HG03565 (cell line): ENCODE results near the gene INO80C.
"Not testable (repeated sequence)": the region's sequence is repeated elsewhere in the genome, so short reads cannot be mapped to it uniquely, and the experiment has no call there.

Experiments used
- ATAC-seq: cut with Tn5 transposase; IDR thresholded peaks from one replicate; pipeline ENCODE4 v1.9.1; 2021; ENCODE audit warnings: mild to moderate bottlenecking, moderate library complexity; ENCODE audit not compliant: unreplicated experiment

Gene INO80C

DNA sequence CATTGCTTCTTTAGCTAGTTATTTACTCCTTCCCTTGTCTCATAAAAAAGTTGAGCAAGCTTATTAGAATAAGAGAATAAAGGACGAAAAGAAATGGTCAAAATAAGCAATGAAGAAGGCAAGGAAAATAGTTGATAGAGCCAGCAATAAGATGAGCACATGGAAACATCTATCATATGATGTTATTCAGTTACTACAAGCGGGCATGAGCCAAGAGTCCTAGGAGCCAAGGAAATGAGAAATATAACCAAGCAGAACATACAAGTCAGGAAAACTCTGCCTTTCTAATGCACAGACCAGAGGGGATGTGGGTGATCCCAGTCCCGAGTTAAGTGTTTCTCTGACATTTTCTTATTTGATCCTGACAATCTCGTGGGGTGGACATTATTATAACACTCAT is 33.9 kb downstream of the INO80C start:
- no peak for ATAC-seq

DNA sequence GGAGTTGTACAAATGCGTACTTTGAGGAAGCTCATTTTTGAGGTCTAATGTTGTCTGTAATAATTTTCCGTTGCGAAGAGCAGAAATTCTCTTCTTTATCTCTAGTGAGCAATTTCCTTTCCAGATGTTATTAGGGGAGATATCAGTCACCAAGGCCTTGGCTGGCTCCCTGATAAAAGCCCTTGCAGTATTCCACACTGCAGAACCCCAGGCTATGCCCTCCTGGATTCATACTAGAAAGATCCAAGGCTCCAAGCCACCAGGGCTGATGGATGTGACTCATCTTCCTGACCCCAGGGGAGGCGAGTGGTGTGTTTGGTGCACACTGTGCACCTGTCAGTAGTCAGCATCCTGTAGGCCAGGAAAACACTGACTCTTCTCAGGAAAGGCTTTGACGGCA is 34.7 kb downstream of the INO80C start:
- ATAC-seq = no peak

GRCh38 chr18:35460736-35461161 is 37.0 kb downstream of the INO80C start:
- no peak for ATAC-seq

DNA sequence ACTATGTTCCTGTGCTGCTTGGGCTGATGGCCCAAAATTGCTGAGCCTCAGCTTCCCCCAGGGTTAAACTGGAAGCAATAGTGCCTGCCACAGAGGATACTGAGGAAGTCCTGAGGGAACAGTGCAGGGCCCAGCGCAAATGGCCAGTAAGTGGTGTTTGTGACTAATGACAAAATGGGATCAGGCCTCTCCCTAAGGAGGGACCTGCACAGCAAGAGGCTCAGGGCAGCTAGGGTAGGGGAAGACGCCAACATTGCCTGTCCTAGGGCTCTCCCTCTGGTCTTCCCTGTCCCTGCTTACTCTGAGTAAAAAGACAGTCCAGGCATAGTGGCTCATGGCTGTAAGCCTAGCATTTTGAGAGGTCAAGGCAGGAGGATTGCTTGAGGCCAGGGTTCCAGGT is 37.8 kb downstream of the INO80C start:
- no peak for ATAC-seq

DNA sequence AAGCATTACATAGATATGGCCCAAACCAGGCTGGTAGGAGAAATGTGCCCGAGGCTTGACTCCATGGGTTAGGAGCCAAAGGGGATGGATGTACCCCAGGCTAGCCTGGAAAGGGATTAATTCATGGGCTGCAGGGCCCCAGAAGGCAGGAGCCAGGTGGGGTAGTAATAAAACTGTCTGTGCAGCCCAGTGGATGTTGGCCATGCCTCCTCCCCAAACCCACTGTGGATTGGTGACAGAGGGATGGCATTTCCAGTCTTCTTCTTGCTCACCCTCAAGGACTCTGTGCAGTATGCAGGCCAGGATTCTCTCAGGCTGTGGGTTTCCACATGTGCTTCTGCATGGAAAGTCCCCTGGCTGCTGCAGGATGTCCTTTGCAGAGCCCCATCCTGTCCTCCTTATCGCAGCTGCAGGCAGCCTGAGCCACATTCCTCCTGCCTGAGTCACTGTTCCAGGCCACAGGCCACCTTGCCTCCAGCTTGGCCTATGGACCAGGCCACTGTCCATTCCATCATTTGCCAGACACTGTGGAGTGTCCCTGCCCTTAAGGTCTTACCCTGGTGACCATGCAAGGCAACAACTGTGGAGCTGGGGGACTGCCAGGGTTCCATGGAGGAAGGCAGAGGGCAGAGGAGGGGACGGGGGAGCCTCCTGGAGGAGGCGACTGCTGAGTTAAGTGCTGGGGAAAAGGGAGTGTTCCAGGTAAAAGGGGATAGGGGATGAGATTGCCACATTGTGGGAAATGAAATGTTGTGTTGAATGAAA is 38.9 kb downstream of the INO80C start:
- ATAC-seq = peak; percentile 54

DNA sequence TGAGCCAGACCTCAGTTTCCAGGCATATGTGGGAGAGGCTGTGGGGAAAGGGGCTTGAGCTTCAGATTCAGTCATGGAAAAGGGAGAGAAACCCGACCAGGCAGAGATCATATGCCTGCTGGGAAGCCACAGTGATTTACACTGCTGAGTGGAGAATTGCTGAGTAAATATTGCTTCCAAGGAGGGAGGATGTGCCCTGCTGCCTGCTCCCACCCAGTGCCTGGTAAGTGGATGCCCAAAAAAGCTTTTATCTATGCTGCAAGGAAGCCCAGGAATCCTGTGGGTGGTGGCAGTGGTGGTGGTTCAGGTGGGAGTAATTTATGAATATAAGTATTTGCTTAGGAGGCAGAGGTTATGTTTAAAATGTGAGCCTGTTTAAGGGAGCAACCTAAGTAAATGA is 39.5 kb downstream of the INO80C start:
- ATAC-seq = no peak

- no peak for ATAC-seq
These were observed 40.5 kb downstream of the INO80C start for GRCh38 chr18:35457140-35457704.

DNA sequence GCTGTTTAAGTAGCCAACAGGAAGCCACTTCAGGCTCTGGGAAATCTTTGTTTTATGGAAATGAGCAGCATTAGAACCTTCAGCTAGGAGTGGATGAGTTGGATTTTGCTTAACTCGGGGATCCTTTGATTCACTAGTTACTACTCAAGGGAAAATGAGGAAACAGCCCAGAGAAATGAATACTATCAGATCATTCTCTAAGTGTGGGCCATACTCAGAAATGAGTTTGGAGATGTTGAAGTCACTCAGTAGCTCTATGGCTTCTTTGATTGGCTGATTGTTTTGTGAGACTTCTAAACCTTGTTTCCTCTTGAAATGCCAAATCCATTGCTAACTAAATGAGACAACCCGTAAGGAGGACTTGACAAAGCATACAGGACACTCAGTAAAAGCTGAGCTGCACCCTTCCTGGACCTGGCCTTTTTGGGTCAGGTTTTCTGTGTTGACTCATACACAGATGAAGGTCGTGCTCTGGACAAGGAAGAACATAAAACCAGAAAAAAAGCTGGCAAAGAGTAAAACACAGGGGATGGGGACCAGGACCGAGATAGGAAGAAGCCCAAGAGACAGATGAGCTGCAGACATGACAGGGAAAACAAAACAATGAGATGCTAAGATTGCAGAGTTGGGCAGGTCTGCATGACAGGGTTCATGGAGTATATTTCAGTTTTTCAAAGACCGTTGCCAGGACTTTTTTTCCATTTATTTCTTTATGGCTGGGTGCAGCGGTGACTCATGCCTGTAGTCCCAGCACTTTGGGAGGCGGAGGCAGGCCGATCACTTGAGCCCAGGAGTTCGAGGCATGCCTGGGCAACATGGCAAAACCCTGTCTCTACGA is 41.6 kb downstream of the INO80C start:
- ATAC-seq = no peak

GRCh38 chr18:35454803-35455202 is 43.0 kb downstream of the INO80C start:
- no peak for ATAC-seq

- ATAC-seq = not testable (repeated sequence)
These were observed 44.7 kb downstream of the INO80C start for GRCh38 chr18:35453065-35453464.

DNA sequence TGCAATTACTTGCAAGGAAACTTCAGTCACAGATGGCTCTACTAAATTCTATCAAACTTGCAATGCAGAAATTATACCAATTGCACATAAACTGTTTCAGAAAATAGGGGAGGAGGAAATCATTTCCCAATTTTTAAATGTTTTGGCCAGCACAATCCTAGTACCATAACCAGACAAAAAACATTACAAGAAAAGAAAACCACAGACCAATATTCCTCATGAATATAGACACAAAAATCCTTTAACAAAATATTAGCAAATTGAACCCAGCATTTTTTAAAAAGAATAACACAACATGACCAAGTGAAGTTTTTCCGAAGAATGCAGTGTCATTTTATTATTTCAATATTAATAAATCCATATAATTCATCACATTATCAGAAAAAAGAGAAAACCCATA is 45.8 kb downstream of the INO80C start:
- no peak for ATAC-seq

GRCh38 chr18:35451032-35451431 is 46.7 kb downstream of the INO80C start:
- ATAC-seq = no peak

- ATAC-seq = no peak
These were observed 53.1 kb downstream of the INO80C start for GRCh38 chr18:35444636-35445035.

- ATAC-seq = no peak
These were observed 53.9 kb downstream of the INO80C start for GRCh38 chr18:35443847-35444246.

DNA sequence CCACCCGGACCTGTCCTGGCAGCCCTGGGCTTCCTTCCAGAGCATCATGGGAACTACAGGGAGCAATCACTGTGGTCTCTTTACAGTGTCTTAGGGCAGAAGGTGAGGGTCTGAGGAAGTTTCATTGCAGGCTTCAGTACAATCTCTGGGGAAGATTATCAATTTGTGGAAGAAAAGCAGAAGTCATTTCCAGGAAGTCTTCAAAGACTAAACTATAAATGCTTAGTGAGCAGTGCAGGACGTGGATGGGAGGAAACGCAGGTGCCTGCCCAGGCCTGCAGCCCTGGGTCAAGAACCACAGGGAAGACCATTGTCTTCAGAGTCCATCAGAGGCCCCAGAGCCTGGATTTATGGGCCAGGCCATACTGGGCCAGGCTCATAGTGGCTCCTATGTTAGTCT is 54.3 kb downstream of the INO80C start:
- ATAC-seq = no peak

- no peak for ATAC-seq
These were observed 55.1 kb downstream of the INO80C start for GRCh38 chr18:35442701-35443100.

DNA sequence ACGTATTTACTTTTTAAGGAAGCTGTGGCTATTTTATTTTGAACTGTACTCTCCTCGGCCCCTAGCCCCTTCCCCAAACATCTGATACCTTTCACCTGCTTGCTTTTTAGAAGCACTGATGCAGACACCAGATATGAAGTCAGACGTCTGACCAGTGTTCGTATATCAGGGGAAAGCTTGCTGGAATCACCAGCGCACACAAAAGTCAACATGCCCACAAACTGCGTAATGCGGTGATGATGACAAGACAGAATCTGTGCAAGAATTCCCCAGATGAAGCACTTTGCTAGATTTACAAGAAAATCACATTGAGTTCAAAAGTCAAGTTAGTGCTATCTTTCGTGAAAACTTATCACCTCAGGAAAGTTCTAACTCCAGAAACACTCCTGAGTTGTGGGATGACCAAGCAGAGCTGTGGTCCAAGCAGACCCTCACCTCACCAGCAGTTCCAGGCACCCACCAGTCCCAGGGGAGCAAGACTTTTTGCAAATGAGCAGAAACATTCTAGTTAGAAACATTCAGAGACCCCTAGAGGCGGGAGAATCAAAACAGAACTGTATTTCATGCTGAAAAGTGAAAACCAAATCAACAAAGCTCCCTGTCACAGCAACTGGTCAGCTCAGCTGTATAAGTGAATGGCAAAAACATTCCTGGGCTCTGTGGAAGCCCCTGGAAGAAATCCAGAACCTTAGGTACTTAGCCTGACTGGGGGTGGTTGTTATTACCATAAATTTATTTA is 55.7 kb downstream of the INO80C start:
- ATAC-seq = no peak

DNA sequence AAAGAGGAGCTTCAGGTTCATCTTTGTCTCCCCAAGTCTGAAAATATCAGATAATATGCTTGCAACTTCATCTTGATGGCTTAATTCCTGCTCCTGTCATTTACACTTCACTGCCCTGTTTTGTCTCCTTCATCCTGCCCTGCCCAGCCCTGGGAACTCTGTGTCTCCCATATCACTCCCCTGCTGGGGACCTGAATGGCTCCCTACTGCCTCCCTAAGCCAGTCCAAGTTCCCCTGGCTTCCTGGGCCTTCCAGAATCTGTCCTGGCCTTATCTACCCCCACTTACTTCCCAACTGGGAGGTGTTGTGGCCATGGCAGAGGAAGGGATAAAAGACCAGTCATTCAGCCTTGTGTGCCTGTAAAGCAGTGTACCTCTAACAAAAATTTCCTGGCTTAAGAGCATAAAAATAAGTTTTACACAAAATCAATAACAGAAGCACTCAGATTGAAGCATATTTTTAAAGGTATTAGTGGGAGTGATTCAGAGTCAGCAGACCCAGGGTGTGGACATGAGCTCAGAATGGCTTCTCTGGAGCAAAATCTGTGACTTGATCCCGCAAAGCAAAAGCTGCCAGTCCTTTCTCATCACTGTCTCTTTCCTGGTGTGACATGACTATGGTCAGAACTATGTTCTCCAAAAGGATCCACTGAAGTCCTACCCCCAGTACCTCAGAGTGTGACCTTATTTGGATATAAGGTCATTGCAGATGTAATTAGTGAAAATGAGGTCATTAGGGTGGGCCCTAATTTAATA is 59.1 kb downstream of the INO80C start:
- no peak for ATAC-seq

DNA sequence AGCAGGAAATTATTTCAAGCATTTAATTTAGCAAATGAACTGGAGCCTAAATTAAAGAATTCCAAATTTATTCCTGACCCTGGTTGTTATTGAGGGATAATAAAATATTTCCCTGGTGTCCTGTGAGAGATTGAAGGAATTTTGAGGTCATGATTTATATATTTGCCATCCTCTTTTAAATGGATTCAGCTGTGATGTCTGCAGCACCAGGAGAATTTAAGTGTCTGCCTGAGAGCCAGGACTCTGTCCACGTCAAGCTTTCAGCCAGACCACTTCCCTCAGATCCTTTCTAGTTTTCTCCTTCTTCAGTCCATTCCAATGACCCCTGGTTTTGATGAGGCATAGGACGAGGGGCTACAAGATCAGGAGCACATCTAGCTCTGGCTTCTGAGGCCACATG is 59.9 kb downstream of the INO80C start:
- ATAC-seq = no peak

DNA sequence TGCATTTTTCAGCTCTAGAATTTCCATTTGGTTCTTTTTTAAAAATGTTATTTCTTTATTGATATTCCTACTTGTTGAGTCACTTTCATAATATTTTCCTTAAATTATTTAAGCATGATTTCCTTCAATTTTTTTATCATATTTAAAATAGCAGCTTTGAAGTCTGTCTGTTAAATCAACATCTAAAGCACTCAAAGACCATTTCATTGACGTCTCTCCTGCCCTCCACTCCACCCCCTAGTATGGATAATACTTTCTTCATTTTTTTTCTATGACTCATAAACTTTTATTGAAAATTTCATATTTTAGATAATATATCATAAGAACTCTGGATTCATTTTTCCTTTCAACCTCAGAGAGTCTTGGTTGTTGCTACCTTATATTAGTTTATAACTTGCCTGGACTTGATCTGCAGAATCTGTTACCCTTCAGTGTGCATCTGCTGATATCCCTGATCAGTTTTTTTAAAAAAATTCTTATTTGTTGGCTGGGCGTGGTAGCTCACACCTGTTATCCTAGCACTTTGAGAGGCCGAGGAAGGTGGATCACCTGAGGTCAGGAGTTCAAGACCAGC is 61.6 kb downstream of the INO80C start:
- ATAC-seq = no peak
